ENCODE measurements around the gene TNKS1BP1. TPM values are rescaled to one million over a fixed set of nuclear protein-coding genes. Genes with fewer than 3 reads are reported as not detected.

Gene TNKS1BP1
- total RNA-seq, 1 donor from 2014 or later = 189 TPM

- Histone ChIP-seq H3K36me3 (peaks cover 41% of the 10 kb centered on the region), H3K9me3 (no peaks in the 10 kb centered on the region), H3K27me3 (no peaks in the 10 kb centered on the region), H3K27ac (peak overlapping the region; percentile 98), H3K4me1 (peaks cover 45% of the 10 kb centered on the region), H3K4me3 (peak overlapping the region; percentile 75)
- intact Hi-C loops (cut with DNase I) = no loop called here
- peak; percentile 1 for ATAC-seq
- TF ChIP-seq CTCF (IDR thresholded peaks at IDR 0.05) = no peak
- DNase-seq = peak; percentile 80
Measured at GRCh38 chr11:57324154-57324885, 432 bp downstream of the TNKS1BP1 start.

DNA sequence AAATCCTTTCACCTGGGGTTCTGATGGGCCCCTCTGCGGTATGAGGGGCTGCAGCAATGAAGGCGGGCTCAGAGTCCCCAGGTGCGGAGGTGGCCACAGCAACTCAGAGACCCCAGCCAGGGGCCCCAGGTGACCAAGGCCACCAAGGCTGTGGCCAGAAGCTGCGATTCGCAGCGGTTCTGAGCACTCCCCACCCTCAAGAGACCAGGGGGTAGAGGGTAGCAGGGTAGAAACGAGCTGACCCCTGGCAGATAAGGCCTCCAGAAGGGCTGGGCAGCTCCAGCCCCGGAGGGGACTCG is 948 bp downstream of the TNKS1BP1 start:
- no peaks in the 10 kb centered on the region for H3K27me3 ChIP-seq
- TF ChIP-seq CTCF (IDR thresholded peaks at IDR 0.05) = no peak
- ATAC-seq (no peak), DNase-seq (no peak)
- peak overlapping the region; percentile 75 for H3K4me3 ChIP-seq
- peak overlapping the region; percentile 98 for H3K27ac ChIP-seq
- no peaks in the 10 kb centered on the region for H3K9me3 ChIP-seq
- peaks cover 50% of the 10 kb centered on the region for H3K4me1 ChIP-seq
- intact Hi-C loops (cut with DNase I) = no loop called here
- peaks cover 41% of the 10 kb centered on the region for H3K36me3 ChIP-seq

- peak; percentile 11 for TF ChIP-seq CTCF (IDR thresholded peaks at IDR 0.05)
- Histone ChIP-seq H3K9me3 (no peaks in the 10 kb centered on the region), H3K27ac (peak overlapping the region; percentile 98), H3K36me3 (peaks cover 41% of the 10 kb centered on the region), H3K4me1 (peaks cover 55% of the 10 kb centered on the region), H3K4me3 (peak overlapping the region; percentile 75), H3K27me3 (no peaks in the 10 kb centered on the region)
- intact Hi-C loops (cut with DNase I) = no loop called here
- ATAC-seq (no peak), DNase-seq (no peak)
Measured at GRCh38 chr11:57323167-57323854, 1.4 kb downstream of the TNKS1BP1 start.

DNA sequence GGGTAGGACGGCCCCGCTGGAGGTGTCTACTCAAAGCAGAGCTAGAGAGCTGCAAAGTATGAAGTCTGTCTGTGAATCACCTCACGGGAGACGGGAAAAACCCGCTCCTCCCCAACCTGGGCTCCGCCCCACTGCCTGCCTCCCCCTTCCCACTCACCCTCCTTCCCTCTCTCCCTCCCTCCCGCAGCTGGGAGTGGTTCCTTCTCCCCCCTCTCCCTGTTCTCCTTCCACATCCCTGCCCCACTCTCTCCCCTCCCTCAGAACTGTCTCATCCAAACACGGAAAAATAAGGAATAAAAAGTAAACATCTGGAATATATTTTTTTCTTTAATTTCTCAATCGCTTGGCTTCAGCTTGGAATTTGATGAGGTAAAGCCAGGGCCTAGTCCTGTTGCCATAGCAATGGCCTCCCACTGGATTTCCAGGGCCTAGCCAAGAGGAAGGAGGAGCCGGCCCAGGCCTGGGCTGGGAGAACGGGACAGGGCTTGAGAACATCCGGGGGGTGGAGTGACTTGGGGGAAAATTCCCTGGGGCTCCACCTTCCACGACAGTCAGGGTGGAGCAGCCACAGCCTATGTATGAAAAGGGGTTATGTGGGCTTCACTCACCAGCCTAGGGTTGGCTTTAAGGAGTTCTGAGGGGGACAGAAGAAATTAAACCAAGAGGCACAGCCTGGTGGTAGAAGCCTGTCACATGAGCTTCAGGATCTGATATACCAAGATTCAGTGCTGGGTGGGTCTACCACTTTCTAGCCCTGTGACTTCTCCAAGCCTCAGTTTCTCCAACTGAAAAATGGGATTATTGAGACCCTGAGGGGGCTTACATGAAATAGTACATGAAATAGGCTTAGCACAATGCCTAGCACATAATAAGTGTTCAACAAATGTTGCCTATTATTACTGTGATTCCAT is 2.2 kb downstream of the TNKS1BP1 start:
- peak; percentile 61 for ATAC-seq
- peak overlapping the region; percentile 98 for H3K27ac ChIP-seq
- H3K36me3 ChIP-seq = peaks cover 39% of the 10 kb centered on the region
- peaks cover 62% of the 10 kb centered on the region for H3K4me1 ChIP-seq
- peak; percentile 93 for DNase-seq
- no peaks in the 10 kb centered on the region for H3K9me3 ChIP-seq
- intact Hi-C loops (cut with DNase I) = no loop called here
- H3K27me3 ChIP-seq = no peaks in the 10 kb centered on the region
- TF ChIP-seq CTCF (IDR thresholded peaks at IDR 0.05) = no peak
- H3K4me3 ChIP-seq = peak overlapping the region; percentile 75

DNA sequence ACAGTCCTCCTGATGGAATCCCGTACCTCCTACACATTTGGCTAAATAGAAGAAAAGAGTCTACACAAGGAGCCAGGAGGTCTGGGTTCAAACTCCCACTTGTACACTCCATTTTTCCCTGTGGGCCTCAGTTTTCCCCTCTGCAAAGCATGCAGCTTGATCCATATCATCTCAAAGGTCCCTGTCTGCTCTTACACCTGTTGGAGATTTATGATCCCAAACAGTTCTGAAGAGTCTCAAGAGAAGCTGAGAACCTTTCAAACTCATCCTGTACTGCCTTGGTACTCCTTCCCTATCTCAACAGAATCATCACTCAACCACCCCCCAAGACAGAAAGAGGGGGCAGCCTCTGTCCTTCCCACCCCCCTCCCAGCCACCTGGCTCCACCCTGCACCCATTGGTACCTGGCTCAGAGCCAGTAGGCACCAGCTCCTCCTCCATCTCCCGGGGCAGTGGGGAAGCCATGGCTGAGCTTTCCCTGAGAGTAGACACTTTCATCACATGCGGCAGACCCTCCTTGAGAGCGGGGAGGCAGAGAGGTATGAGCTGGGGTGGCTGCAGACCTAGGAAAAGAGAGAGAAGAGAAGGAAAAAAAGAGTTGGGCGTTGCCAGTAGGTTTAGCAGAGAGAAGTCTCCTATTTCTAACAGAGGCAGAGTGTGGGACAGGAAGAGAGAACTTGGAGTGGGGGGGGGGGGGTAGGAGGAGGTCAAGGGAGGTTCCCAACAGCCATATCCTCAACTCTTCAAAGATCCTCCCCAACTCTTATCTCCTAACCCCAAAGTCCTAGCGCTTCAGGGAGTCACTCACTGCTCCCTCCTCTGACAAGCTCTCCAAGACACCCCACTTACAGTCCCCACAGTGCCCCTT is 3.1 kb downstream of the TNKS1BP1 start:
- Histone ChIP-seq H3K4me3 (peak overlapping the region; percentile 44), H3K27me3 (no peaks in the 10 kb centered on the region), H3K36me3 (peaks cover 39% of the 10 kb centered on the region), H3K9me3 (no peaks in the 10 kb centered on the region), H3K27ac (peak overlapping the region; percentile 98), H3K4me1 (peaks cover 69% of the 10 kb centered on the region)
- no peak for DNase-seq
- ATAC-seq = no peak
- TF ChIP-seq CTCF (IDR thresholded peaks at IDR 0.05) = no peak
- intact Hi-C loops (cut with DNase I) = no loop called here

Data from upper lobe of right lung (tissue), 1 donor.